Vagina (tissue), 2 donors: ENCODE measurements around the gene IL17C.

Experiments
- POLR2A ChIP-seq, 2 donors: fragments of 450-650 bp; IDR thresholded peaks; one replicate each; pipeline ENCODE4 v1.6.1; 2017; ENCODE audit warnings: antibody characterized with exemption in 2 of 2, mild to moderate bottlenecking in 2 of 2, moderate library complexity in 2 of 2
- POLR2AphosphoS5 ChIP-seq, 2 donors: sonication (generic); formaldehyde crosslinking; IDR thresholded peaks; one replicate each; pipeline ENCODE4 v1.9.0; 2017; ENCODE audit warnings: antibody characterized with exemption in 2 of 2, mild to moderate bottlenecking in 2 of 2, low read depth in 1 of 2; ENCODE audit not compliant: insufficient read depth in 1 of 2
- TF ChIP-seq, protein P1 (sequence below), 3 experiments: fragments of 450-650 bp in 2 of 3; fragments of 200-600 bp in 1 of 3; sonication (generic) in 1 of 3; IDR thresholded peaks; one replicate each; pipeline ENCODE4 v1.5.1; 2017 to 2019; ENCODE audit warnings: antibody characterized with exemption in 3 of 3, mild to moderate bottlenecking in 2 of 3, moderate library complexity in 2 of 3

DNA sequence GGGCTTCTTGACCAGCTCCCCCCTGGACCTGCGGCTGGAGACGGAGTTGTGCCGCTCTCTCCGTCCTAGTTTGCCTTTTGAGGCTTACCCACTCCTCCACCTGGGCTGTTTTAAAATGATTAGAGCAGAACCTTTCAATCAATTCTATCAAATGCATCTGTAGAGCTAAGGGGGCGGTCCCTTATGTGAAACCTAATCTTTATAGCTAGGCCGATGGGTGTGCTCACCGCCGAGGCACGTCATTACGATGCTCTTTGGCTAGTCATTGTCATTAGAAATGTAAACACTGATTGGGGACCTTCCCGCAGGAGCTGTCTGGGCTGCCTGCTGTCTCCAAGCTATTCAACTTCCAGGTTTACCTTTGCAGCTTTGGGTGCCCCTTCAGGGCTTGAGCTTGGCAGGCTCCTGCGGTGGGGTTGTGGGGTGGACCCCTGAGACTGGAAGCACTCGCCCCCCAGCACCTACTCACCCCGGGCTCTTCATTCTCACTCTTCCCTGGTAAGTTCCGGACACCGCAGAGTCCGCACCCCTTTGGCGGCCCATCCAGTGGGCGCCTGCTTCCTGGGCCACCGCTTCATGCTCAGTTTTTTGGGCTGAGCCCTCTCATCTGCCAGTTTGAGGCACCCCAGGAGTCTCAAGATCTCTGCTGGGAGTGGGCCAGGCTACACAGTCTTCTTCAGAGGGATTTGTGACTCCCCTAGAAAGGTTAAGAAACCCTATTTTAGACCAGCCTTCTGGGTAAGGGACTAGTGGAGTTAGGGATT lies 20.9 kb upstream of the IL17C start:
- TF ChIP-seq, protein P1, sequence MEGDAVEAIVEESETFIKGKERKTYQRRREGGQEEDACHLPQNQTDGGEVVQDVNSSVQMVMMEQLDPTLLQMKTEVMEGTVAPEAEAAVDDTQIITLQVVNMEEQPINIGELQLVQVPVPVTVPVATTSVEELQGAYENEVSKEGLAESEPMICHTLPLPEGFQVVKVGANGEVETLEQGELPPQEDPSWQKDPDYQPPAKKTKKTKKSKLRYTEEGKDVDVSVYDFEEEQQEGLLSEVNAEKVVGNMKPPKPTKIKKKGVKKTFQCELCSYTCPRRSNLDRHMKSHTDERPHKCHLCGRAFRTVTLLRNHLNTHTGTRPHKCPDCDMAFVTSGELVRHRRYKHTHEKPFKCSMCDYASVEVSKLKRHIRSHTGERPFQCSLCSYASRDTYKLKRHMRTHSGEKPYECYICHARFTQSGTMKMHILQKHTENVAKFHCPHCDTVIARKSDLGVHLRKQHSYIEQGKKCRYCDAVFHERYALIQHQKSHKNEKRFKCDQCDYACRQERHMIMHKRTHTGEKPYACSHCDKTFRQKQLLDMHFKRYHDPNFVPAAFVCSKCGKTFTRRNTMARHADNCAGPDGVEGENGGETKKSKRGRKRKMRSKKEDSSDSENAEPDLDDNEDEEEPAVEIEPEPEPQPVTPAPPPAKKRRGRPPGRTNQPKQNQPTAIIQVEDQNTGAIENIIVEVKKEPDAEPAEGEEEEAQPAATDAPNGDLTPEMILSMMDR (IDR thresholded peaks at IDR 0.05): no peak
- TF ChIP-seq POLR2A (IDR thresholded peaks at IDR 0.05): no peak
- no peak for TF ChIP-seq POLR2AphosphoS5 (IDR thresholded peaks at IDR 0.05; ENCODE audit: insufficient read depth in 1 of 2, low read depth in 1 of 2)
